HG03280 (cell line): Measurements from ENCODE around the gene TECPR1.
"Not testable (repeated sequence)": the region's sequence is repeated elsewhere in the genome, so short reads cannot be mapped to it uniquely, and the experiment has no call there.

Source experiments
- ATAC-seq: cut with Tn5 transposase; IDR thresholded peaks from one replicate; pipeline ENCODE4 v1.9.1; 2021; ENCODE audit warnings: mild to moderate bottlenecking, moderate library complexity; ENCODE audit not compliant: unreplicated experiment

TECPR1 gene

DNA sequence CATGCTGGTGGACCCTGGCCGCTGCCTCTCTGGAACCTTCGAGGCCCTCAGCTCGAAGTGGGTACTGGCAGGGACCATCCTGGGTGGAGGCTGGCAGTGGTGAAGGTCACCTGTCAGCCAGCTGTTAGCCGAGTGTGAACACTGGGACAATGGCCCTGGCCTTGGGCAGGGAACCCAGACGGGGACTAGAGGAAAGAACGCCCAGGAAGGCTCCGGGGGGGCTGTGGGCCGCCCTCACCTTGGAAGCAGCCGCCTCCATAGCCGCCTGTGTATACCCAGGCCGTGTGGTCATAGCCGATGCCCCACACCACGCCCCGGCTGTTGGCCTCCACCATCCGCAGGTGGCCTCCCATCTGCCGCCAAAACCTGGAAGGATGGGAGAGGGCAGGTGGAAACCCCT lies 23.2 kb downstream of the TECPR1 start:
- no peak for ATAC-seq

- ATAC-seq = no peak
Measured at GRCh38 chr7:98227939-98228338, 24.1 kb downstream of the TECPR1 start.

DNA sequence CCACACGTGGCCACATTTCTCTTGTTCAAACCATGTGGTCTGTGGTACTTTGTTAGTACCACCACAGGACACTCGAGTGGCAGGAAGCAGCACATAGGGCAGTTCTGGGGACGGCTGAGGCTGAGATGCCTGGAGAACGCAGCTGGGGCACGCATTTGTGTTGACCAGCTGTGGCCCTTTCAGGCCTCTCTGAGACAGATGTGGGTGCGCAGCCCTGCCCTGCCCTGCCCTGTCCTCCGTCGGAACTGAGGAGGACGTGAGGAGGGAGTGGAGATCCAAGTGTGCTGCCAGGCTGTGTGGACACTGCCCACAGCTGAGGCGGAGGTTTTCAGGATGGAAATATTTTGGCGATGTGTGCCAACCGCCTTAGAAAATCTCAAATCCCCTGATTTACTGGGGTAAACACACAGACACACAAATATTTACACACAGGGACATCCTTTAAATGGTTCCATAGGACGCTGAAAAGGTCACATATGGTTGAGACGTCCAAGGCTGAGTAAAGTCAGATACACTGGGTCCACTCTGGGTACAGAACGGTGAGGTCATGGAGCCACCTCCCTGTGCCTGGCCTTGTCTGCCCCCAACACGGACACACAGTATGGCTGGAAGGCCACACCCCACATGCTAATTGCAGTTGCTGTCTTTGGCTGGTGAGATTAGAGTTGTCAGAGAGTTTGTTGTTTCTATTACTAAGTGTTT lies 26.0 kb downstream of the TECPR1 start:
- ATAC-seq = no peak

GRCh38 chr7:98224701-98225181 lies 27.3 kb downstream of the TECPR1 start:
- no peak for ATAC-seq

- ATAC-seq = no peak
Measured at GRCh38 chr7:98223898-98224700, 27.9 kb downstream of the TECPR1 start.

DNA sequence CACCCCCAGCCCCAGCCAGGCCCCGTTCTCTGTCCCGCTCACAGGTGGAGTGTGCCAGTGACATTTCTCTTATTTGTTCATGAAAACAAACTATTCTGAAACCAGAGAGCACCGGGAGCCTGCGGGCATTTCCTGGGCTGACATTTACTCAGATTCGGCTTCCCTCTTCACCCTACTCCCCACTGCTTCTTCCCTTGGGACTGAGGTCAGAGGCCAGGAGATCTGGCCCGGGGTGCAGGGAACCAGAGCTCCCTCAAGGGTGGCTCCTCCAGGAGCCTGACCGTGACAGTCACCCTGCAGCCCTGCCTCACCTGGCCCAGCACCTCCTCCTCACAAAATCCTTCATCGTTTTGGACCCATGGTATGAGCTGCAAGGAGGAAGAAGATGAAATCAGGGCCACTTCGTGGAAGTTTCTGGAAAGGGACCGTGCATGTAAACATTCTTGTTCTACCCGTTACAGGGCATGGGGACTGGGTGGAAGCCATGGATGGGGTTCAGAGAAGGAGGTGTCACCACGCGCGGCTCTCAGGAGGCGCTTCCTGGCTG lies 28.6 kb downstream of the TECPR1 start:
- ATAC-seq = no peak

GRCh38 chr7:98222533-98223195 lies 29.4 kb downstream of the TECPR1 start:
- ATAC-seq = no peak

- ATAC-seq = no peak
Measured at GRCh38 chr7:98221611-98222532, 30.2 kb downstream of the TECPR1 start.

DNA sequence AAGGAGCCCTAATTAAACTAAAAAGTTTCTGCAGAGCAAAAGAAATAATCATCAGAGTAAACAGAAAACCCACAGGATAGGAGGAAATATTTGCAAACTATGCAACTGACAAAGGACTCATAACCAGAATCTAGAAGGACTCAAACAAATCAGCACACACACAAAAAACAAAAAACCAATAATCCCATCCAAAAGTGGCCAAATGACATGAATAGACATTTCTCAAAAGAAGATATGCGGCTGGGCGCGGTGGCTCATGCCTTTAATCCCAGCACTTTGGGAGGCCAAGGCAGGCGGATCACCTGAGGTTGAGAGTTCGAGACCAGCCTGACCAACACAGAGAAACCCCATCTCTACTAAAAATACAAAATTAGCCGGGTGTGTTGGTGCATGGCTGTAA lies 32.6 kb downstream of the TECPR1 start:
- ATAC-seq = not testable (repeated sequence)

GRCh38 chr7:98217623-98218582 lies 34.1 kb downstream of the TECPR1 start:
- no peak for ATAC-seq

GRCh38 chr7:98216941-98217622 lies 35.0 kb downstream of the TECPR1 start:
- no peak for ATAC-seq

DNA sequence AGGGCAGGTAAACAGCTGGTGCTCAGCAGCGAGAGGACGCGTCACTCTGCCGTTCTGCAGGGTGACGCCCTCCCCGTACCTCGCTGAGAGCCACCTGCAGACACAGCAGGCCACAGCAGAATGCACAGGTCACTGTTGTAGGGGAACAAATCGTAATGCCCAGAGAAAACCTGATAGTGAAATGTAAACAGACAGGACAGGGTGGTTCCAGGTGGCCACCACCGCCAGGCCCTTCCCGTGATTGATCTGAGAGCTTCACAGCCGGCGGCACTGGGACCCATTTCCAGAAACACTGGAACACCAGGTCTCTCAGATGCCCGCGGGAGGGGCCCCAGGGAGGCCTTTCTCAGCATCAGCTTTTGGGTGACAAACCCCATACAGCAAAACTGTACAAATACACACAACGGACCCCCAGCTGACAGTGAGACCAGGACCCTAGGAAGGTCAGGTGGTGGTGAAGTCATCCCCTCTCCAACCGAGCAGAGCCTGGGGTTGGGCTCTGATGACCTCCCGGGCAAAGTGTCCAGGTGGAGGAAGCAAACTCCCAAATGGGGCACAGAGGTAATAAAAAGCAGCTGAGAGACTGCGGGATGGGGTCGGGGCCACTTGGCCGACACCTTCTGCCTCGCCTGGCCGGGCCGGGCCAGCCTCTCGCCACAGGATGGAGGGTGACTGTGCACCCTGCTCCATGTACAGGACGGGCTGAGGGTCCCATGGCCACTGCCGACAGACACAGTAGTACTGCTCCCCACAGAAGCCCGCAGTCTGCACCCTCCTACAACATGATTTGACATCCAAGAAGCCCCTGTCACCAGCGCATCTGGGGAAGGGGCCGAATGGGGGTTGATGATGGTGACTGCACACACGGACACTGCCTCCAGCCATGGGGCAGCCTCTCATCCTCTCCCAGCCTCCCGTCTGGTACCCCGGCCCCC lies 36.2 kb downstream of the TECPR1 start:
- no peak for ATAC-seq

GRCh38 chr7:98214811-98215321 lies 37.2 kb downstream of the TECPR1 start:
- ATAC-seq = no peak

GRCh38 chr7:98213888-98214810 lies 37.9 kb downstream of the TECPR1 start:
- ATAC-seq = no peak

- no peak for ATAC-seq
Measured at GRCh38 chr7:98213296-98213887, 38.6 kb downstream of the TECPR1 start.

GRCh38 chr7:98212532-98213041 lies 39.4 kb downstream of the TECPR1 start:
- no peak for ATAC-seq
